Effector CD8-positive, alpha-beta T cell (primary cell): Measurements from ENCODE around the gene DARS2.
"Not testable (repeated sequence)": the region's sequence is repeated elsewhere in the genome, so short reads cannot be mapped to it uniquely, and the experiment has no call there.

Source experiments
- DNase-seq: peaks from one replicate; lab custom pipeline; 2025; lab: John Stamatoyannopoulos, UW
- total RNA-seq, 4 experiments: gene quantifications; one replicate each; lab custom pipeline; 2026; lab: John Stamatoyannopoulos, UW

DARS2 gene, protein sequence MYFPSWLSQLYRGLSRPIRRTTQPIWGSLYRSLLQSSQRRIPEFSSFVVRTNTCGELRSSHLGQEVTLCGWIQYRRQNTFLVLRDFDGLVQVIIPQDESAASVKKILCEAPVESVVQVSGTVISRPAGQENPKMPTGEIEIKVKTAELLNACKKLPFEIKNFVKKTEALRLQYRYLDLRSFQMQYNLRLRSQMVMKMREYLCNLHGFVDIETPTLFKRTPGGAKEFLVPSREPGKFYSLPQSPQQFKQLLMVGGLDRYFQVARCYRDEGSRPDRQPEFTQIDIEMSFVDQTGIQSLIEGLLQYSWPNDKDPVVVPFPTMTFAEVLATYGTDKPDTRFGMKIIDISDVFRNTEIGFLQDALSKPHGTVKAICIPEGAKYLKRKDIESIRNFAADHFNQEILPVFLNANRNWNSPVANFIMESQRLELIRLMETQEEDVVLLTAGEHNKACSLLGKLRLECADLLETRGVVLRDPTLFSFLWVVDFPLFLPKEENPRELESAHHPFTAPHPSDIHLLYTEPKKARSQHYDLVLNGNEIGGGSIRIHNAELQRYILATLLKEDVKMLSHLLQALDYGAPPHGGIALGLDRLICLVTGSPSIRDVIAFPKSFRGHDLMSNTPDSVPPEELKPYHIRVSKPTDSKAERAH
- 22.5 to 38.6 (median 27.6) reads per million in 4 experiments for total RNA-seq

DNA sequence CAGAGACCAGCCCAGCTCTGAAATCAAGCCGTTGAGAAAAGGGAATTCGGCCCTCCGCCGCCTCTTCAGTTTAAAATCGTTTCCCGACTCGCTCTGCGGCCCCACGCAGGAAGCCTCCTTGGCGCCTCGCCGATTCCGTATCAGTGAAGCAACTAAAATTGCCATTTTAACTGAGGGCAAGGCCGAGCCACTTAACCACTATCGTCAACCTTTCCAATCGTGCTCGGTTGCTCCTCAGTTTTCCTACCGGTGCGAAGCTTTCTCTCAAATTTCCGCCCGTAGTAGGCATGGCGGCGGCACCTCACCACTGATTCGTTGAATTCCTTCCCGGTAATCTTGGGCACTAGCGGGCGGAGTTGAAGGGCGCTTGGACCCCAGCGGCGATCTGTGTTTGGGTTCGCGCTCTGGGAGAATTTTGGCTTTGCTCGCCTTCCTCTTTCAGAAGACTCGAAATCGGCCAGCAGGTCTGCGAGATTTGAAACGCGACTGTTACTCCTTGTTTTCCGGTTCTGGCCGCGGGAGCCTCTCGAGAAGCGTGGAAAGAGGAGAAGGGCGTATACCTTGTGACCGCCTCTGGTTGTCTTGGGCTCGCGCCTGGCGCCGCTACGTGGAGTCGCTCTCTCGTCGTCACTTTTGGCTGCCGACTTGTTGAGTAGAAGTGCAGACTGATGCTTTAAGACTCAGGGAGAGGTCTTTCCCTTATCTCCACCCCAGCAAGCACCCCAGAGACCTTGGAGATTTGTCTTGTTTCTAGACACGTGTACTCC is at the start of gene DARS2, which contains the start of gene CENPL:
Gene DARS2, plus strand, starts transcription at position 359 of the 767 bp plus-strand sequence. CDS start 557 bp downstream, outside the sequence.
Gene CENPL, minus strand, starts transcription at position 569 of the 767 bp plus-strand sequence. CDS start 13,584 bp downstream, outside the sequence.
- peak; percentile 85 for DNase-seq

DNA sequence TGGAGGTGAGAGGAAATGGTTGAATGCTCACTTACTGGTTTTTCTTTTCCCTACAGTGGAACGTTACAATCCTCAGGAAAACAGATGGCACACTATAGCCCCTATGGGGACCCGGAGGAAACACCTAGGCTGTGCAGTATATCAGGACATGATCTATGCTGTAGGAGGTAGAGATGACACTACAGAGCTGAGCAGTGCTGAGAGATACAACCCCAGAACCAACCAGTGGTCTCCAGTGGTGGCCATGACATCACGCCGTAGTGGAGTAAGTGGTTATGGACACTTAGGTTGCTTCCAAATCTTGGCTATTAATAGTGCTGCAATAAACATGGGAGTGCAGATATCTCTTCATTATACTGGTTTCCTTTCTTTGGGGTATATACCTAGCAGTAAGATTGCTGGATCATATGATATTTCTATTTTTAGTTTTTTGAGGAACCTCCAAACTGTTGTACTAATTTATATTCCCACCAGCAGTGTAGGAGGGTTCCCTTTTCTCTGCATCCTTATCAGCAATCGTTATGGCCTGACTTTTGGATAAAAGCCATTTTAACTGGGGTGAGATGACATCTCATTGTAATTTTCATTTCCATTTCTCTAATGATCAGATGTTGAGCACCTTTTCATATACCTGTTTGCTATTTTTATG is 48.8 kb upstream of the DARS2 start:
- DNase-seq: no peak

DNA sequence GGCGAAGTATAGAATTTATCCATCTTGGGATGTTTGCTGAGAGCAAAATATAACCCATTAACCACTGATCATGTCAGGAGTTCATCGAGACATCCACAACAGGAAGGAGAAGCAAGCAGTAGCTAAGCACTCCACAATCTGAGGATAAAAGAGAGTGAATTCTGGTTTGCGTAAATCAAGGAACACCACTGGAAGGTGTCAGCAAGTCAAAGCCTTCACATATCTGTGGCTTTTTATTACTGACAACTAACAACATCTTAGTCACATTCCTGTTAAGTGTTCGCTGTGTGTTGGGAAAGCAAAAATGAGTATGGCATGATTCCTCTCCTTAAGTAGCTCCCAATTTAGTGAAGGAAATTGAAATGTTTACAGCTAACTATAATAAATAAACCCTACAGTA is 44.5 kb upstream of the DARS2 start:
- no peak for DNase-seq

DNA sequence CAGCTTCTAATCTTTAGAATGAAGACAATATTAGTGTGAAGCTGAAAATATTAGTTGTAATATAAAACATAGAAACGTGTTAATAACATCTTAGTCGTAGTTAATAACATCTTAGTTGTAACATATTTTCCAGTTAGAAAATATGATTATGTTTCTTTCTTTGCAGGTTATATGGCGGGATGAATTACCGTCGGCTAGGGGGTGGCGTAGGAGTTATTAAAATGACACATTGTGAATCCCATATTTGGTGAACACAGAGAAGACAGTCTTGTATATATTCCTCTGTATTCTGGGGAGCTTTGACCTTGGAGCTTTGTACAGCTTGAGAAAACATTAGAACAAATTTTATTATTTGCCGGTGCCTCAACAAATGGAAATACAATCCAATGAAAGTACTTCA is 39.5 kb upstream of the DARS2 start:
- DNase-seq: no peak

DNA sequence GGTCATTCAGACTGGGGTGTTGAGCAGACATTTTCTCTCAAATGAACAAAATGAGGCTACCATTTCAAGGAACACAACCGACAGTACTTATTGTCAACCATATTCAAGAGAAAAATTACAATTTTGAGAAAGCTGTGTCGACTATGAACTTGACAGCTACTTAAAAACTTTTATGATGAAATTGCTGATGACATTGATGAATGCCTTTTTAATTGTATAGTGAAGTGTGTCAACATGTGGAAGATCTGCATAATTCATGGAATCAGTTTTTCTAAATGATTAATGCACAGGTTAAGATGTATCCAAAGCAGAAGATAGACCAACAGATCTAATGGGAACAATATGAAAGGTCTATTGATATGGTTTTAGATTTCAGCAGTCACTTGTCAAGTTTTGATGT is 34.6 kb upstream of the DARS2 start:
- DNase-seq: no peak

DNA sequence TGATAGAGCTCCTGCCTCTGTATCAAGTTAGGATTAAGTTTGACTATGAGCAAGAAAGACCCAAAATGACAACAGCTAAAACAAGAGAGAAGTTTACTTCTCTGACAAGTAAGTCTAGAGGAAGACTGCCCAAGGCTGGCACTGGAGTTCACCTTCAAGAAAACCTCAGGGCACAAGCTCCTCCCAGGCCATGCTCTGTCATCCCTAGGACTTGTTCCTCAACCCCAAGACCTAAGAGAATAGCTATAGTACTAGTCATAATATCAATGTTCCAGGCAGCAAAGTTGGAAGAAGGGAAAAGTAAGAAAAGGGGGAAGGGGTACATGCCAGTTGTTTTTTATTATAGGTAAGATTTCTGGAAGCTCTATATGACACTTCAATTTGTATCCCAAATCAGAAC is 26.4 kb upstream of the DARS2 start:
- no peak for DNase-seq

DNA sequence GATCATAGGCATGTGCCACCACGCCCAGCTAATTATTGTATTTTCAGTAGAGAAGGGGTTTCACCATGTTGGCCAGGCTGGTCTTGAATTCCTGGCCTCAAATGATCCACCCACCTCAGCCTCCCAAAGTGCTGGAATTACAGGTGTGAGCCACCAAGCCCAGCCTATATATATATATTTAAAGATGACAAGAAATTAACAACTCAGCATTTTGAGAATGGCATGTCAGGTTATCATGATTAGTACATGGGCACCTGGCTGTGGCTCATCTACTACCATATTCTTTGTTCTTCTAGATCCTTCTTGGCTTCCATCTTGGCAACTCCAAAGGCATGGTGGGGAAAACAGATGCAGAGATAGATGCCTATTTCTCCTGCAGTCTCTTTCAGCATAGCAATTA is 24.5 kb upstream of the DARS2 start:
- not testable (repeated sequence) for DNase-seq

DNA sequence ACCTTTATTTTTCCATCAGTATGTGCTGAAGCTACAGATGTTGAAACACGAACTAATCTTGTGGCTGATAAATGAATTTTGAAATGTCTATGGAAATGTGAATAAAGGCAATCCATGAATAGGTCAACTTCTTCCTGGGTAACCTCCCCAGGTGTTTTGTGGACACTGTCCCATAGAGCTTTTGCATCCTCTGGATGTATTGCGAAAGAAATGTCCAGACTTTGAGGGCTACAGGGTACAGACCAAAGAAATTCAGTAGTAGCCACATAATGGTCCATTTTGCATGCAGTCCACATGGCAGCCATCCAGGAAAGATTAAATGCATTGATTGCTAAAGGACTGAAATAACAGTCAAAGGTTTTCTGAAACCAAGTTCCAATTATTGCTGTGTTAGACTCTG is 21.5 kb upstream of the DARS2 start:
- DNase-seq: no peak

DNA sequence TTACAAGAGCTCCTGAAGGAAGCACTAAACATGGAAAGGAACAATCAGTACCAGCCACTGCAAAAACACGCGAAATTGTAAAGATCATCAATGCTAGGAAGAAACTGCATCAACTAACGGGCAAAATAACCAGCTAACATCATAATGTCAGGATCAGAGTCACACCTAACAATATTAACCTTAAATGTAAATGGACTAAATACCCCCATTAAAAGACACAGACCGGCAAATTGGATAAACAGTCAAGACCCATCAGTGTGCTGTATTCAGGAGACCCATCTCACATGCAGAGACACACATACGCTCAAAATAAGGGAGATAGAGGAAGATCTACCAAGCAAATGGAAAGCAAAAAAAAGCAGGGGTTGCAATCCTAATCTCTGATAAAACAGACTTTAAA is 10.8 kb upstream of the DARS2 start:
- DNase-seq: not testable (repeated sequence)

DNA sequence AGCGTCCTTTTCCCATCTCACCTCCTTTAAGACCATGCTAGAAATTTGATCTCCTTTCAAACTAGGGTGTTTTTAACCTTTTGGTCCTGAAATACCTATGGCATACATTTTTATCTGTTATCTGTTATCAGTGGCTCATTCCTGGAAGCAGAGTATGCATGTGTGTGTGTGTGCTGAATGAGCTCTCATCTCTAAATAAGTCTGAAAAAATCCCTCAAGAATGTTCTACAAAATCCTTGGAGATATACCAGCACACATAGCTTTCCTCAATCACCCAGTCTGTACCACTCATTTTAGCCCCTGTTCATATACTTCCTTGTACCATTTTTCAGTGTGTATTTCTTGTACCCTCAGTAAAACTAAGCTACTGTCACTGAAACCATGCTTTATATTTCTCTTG is 6.0 kb upstream of the DARS2 start:
- no peak for DNase-seq

DNA sequence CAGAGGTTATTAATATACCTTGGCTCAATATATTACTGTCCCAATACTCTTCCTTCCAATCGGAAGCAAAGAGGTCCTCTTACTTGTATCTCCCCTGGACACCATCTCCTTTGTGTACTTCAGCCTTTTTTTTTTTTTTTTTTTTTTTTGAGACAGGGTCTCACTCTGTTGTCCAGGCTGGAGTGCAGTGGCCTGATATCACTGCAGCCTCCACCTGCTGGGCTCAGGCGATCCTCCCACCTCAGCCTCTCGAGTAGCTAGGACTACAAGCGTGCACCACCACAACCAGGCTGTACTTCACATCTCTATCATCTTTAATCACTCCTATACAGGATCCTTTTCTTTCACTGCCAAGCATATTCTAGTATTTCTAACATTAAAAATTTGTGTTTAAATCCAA is 2.8 kb upstream of the DARS2 start:
- DNase-seq: no peak

DNA sequence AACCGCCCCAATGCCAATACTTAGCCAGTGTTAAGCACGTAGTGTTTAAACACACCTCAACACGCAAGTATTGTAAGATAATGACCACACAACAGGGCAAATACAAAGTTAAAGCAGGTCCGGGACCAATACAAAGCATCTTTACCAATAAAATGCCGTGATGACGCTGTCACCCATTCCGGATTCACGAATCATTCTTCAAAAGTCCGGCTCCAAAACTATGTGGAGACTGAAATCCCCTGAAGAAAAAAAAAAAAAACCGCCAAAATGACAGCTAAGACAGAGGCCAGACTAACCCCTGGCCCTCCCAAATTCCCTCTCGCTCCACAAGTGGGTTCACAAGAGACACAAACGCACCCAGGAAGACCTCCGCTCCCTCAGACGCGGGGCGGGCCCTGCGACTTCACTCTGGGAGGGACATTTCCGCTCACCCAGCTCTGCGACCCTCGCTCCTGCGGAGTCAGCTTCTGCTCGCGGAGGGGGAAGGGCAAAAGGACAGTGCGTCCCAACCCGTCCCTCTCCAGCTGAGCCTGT is 625 bp upstream of the DARS2 start:
- DNase-seq: no peak

DNA sequence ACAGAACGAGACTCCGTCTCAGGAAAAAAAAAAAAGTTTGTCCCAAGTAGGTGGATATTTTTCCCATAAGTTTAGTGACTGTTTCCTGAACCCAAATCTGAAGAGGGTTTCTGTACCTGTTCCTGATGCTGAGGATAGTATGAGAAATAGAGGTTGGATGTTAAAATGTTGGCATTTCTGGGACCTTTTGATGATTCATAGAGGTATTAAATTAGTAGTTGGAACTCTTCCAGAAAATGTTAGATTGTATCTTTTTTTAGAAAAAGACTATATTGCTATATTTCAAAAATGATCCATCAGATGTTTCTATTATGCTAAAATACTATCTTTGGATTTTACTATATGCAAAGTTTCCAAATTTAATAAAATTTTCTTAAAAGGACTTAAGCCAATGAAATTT is 3.1 kb downstream of the DARS2 start:
- no peak for DNase-seq

DNA sequence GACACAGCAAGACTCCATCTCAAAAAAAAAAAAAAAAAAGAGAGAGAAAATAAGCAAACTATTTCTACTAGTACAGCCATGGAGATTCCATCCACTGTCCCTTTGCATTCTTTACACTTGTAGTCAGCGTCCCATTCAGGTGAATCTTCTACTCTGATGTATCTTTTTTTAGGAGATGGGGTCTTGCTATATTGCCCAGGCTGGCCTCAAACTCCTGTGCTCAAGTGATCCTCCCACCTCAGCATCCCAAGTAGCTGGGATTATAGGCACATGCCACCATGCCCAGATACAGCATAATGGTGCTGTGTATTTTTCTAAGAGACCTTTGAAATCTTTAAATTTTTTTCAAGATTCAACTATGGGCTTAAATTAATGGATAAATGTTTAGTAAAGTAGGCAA is 8.3 kb downstream of the DARS2 start:
- DNase-seq: no peak

DNA sequence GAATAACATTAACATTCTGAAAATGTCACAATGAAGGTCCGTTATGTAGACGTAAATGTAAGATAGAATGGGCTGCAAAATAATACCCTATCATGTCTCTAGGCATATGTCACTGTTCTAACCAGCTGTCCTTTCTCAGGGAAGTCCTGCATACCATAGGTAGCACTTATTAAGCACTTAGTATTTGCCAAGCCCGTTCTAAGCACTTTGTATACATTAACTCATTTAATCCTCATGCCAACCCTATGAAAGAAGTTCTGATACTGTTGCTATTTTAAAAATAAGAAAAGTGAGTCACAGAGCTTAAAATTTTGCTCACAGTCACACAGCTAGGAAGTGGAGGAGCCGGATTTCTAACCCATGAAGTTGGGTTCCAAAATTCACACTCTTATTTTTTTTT is 27.6 kb downstream of the DARS2 start:
- DNase-seq: no peak

DNA sequence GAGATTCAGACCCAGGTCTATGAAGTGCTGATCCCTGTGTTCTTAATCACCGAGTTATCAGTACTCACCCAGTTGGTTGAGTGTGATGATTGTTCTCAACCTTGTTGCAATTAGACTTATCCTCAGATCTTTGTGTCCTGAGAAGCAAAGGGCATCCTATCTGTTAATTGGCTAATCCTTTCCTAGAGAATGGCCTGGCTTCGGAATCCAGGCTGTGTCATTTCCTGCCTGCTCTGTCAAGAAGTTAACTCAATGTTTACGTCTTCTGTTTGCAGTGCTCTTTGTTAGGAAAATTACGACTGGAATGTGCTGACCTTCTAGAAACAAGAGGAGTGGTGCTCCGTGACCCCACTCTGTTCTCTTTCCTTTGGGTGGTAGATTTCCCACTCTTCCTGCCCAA is 28.6 kb downstream of the DARS2 start:
- no peak for DNase-seq

DNA sequence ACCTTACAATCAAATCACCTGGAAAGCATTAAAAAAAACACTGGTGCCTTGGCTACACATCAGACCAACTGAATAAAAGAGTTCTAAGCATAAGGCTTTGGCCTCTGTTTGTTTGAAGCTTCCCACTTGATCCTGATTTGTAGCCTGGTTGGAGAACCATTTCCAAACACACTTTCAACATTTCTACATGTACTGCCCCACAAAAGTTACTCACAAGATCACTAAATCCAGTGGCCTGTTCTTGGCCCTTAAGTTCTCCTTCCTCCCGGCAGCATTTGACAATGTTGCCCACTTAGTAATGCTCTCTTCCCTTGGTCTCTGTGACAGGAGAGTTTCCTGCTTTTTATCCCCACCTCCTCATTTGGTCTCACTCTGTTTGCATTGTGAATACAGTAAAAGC is 31.5 kb downstream of the DARS2 start:
- DNase-seq: no peak

DNA sequence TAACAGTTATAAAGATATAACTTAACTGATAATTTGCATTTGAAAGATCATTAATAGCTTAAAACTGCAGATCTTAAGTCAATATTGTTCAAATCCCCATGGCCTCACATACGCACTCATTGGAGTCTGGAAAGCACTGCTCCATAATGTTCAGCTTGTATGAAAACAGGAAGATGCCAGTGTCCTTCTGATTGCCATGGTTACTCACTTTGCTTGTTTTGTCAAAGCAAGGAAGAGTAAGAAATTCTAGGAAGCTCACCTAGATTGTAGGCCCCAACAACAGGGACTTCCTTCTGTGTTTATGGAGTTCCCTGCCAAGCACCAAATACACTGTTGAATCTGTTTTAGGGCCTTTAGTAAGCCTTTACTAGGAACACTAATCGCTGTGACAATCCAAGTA is 32.4 kb downstream of the DARS2 start:
- DNase-seq: no peak

DNA sequence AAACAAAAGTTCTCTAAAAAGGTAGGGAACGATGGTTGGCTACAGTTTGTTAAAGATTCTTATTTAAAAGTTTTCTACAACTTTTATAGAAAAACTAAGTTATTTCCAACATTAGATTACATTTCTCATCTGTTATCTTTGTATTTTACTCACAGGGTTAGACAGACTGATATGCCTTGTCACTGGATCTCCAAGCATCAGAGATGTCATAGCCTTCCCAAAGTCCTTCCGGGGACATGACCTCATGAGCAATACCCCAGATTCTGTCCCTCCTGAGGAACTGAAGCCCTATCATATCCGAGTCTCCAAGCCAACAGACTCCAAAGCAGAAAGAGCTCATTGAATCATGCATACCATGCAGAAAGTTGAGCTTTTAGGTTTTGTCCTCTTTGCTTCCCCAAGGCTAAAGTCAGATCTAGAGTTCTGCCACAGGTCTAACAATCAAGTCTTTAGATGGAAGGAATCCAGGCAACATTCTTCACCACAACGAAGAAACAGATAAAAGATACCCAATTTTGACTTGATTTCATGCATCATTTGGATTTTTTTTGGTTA is 33.0 kb downstream of the DARS2 start:
- no peak for DNase-seq

DNA sequence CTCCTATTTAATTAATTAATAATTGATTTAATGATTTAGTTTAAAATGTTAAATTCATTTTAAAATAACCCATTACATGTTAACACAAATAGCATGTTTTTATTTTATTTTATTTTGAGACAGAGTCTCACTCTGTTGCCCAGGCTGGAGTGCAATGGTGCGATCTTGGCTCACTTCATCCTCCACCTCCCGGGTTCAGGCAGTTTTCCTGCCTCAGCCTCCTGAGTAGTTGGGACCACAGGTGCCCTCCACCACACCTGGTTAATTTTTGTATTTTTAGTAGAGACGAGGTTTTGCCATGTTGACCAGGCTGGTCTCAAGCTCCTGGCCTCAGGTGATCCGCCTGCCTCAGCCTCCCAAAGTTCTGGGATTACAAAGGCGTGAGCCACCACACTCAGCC is 35.1 kb downstream of the DARS2 start:
- DNase-seq: not testable (repeated sequence)

DNA sequence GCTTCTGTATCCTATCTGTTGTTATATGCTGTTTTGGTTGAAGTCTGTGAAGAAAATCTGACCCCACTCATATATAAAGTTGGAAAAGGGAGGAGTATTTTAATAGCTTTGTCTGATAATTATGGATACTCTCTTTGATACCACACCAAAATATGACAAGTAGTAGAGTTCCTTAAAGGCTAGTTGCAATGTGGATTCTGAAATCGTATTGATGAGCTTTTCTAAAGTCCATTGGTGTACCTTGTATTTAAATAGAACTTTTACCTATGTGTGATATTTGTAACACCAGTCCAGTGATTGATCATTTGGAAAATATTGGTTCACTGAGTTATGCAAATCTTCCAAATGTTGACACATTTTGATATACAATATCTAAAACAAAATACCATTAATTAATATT is 35.6 kb downstream of the DARS2 start:
- DNase-seq: no peak
